Activated CD4-positive, alpha-beta memory T cell treated with anti-CD3 and anti-CD28 coated beads for 36 hours (primary cell): ENCODE data around the gene PGRMC2. TPM values are rescaled to one million over a fixed set of nuclear protein-coding genes. Genes with fewer than 3 reads are reported as not detected.
A peak's percentile ranks its signal among the peaks of the same experiment; 100 is the strongest.

ENCODE experiments used
- CTCF ChIA-PET: fragments of 350-600 bp; sonication (Branson Sonifier 250); formaldehyde crosslinking; loops from one replicate; lab custom pipeline; 2021; ENCODE audit warnings: antibody characterized with exemption, inconsistent platforms; lab: Charles Lee
- POLR2A ChIA-PET: fragments of 350-600 bp; sonication (Branson Sonifier 250); formaldehyde crosslinking; loops from one replicate; lab custom pipeline; 2021; ENCODE audit warnings: antibody characterized with exemption; lab: Charles Lee
- DNase-seq: peaks from one replicate; pipeline ENCODE4 v3.0.0-alpha.2; 2020
- H3K27ac Mint-ChIP-seq: one replicate; pipeline ENCODE4 v1.8.0; 2021; ENCODE audit warnings: mixed read lengths
- H3K27me3 Mint-ChIP-seq: one replicate; pipeline ENCODE4 v1.8.0; 2021; ENCODE audit warnings: mixed read lengths
- H3K36me3 Mint-ChIP-seq: one replicate; pipeline ENCODE4 v1.8.0; 2021; ENCODE audit warnings: mixed read lengths
- H3K4me1 Mint-ChIP-seq: one replicate; pipeline ENCODE4 v1.8.0; 2021; ENCODE audit warnings: low read depth, mixed read lengths
- H3K4me3 Mint-ChIP-seq: one replicate; pipeline ENCODE4 v1.8.0; 2021; ENCODE audit warnings: mild to moderate bottlenecking, mixed read lengths
- H3K9me3 Mint-ChIP-seq: one replicate; pipeline ENCODE4 v1.8.0; 2021; ENCODE audit warnings: mixed read lengths
- intact Hi-C: fragments of 100-400 bp; cut with micrococcal nuclease; formaldehyde crosslinking; loops from one replicate; pipeline ENCODE4 v1.15.1; 2023
- total RNA-seq, 2 experiments: library from RNA; stranded (reverse); gene quantifications; one replicate each; pipeline ENCODE4 v1.2.3, GENCODE V29; 2021

The PGRMC2 gene, protein sequence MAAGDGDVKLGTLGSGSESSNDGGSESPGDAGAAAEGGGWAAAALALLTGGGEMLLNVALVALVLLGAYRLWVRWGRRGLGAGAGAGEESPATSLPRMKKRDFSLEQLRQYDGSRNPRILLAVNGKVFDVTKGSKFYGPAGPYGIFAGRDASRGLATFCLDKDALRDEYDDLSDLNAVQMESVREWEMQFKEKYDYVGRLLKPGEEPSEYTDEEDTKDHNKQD
- total RNA-seq = 10 to 100 TPM; 33.7 to 34.2 TPM

DNA sequence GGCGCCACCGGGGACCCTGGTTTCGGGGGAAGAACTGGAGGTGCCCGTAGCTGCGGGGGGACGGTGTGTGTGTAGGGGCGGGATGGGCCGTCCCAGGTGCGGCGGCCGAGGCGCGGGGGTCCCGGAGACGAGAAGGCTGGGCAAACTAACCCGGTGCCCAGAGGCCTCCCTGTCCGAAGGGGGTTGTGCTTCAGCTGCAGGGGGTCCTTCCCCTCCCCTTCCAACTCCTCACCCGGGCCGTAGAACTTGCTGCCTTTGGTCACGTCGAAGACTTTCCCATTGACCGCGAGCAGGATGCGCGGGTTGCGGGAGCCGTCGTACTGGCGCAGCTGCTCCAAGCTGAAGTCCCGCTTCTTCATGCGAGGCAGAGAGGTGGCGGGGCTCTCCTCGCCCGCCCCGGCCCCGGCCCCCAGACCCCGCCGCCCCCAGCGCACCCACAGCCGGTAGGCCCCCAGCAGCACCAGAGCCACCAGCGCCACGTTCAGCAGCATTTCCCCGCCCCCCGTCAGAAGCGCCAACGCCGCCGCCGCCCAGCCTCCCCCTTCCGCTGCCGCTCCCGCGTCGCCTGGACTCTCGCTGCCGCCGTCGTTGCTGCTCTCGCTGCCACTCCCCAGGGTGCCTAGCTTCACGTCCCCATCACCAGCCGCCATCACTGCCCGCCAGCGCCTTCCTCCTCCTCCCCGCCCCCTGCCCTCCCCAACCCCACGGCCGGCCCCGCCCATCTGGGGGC is at the start of gene PGRMC2:
Gene PGRMC2 (minus strand): TSS at position 673 of the 730 bp plus-strand sequence. CDS start 23 bp downstream, at position 650.
- ChIA-PET CTCF (no interaction called here), POLR2A (interaction anchor here (0.9 to 2.9 kb wide), 4 partner anchors 15 to 525 kb away, joined by 3 to 18 read pairs (median 8); partner anchors contain the start of genes ABHD18, LARP1B and MFSD8)
- H3K36me3 Mint-ChIP-seq = peaks cover 11% of the 10 kb centered on the region

GRCh38 chr4:128335541-128335940 is 47.9 kb upstream of the PGRMC2 start:
- DNase-seq = no peak
- ChIA-PET CTCF (no interaction called here), POLR2A (no interaction called here)
- Mint-ChIP-seq H3K4me3 (no peak overlapping the region), H3K9me3 (no peaks in the 10 kb centered on the region), H3K4me1 (no peaks in the 10 kb centered on the region), H3K36me3 (no peaks in the 10 kb centered on the region), H3K27me3 (no peaks in the 10 kb centered on the region), H3K27ac (no peak overlapping the region)
- intact Hi-C loops = no loop called here

More for the DNA sequence above, at the start of gene PGRMC2:
- H3K4me1 Mint-ChIP-seq = peaks cover 36% of the 10 kb centered on the region
- H3K9me3 Mint-ChIP-seq = no peaks in the 10 kb centered on the region
- DNase-seq = no peak
- intact Hi-C loops = loop anchor here (5.0 to 10.0 kb wide), 2 partner anchors 267 to 575 kb away; no protein-coding TSS in a partner anchor
- H3K27ac Mint-ChIP-seq = peak within 1 kb of the TSS; percentile 88
- H3K27me3 Mint-ChIP-seq = no peaks in the 10 kb centered on the region
- H3K4me3 Mint-ChIP-seq = peak within 1 kb of the TSS; percentile 93

GRCh38 chr4:128334256-128334655 is 46.6 kb upstream of the PGRMC2 start:
- ChIA-PET CTCF (no interaction called here), POLR2A (no interaction called here)
- no peak for DNase-seq
- Mint-ChIP-seq H3K4me3 (no peak overlapping the region), H3K4me1 (no peaks in the 10 kb centered on the region), H3K9me3 (no peaks in the 10 kb centered on the region), H3K27me3 (no peaks in the 10 kb centered on the region), H3K27ac (no peak overlapping the region), H3K36me3 (no peaks in the 10 kb centered on the region)
- intact Hi-C loops = no loop called here

DNA sequence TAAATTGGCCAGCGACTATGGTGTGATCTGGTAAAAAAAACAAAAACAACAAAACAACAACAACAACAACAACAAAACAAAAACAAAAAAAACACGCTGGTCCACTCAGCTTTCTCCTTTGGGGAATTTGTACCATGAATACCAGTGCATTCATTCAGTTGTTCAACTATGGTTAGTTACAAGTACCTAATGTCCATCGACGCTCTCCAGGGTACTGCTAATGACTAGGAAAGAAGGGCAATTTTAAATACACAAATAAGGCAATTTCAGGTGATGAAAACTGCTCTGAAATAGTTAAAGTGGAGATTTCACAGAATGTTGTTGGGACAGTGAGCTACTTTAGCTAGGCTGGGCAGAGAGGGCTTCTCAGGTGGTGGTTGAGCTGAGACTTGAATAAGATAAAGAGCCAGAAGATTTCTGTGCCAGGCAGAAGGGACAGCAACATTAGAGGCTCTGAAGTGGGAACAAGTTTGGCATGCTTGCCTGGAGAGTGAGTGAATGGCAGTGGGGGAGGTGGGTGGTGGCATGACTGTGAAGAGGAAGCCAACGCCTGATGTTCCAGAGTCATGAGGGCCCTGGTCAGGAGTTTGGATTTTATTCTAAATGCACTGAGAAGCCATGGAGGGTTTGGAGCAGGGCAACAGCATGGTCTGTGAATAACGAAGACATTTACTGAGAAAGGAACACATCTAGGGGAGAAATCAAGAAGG is 45.9 kb upstream of the PGRMC2 start:
- ChIA-PET CTCF (no interaction called here), POLR2A (no interaction called here)
- no peak overlapping the region for H3K27ac Mint-ChIP-seq

DNA sequence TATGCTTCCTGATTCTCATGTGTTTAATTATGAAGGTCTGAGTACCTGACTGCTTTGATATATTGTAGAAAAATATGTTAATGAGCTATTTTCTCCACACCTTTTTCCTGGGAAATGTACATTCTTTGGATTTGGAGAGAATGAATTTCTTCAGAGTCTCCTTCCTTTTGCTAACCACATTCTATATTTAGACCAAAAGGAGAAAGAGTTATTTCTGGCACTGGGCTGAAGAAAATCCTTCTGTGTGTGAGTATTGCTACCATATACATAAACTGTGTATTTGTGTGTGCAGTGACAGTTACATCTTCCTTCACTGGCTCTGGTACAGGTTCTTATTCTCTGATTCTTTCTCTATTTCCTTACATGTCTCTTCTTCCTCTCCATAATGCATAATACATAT is 44.5 kb upstream of the PGRMC2 start:
- ChIA-PET CTCF (no interaction called here), POLR2A (no interaction called here)
- no peak for DNase-seq
- no peaks in the 10 kb centered on the region for H3K9me3 Mint-ChIP-seq
- intact Hi-C loops = no loop called here
- H3K36me3 Mint-ChIP-seq = peaks cover 1% of the 10 kb centered on the region
- H3K27ac Mint-ChIP-seq = no peak overlapping the region
- no peaks in the 10 kb centered on the region for H3K4me1 Mint-ChIP-seq
- no peak overlapping the region for H3K4me3 Mint-ChIP-seq
- no peaks in the 10 kb centered on the region for H3K27me3 Mint-ChIP-seq

More for the DNA sequence above, 45.9 kb upstream of the PGRMC2 start:
- intact Hi-C loops = no loop called here
- Mint-ChIP-seq H3K4me1 (no peaks in the 10 kb centered on the region), H3K9me3 (no peaks in the 10 kb centered on the region), H3K27me3 (no peaks in the 10 kb centered on the region), H3K4me3 (no peak overlapping the region), H3K36me3 (no peaks in the 10 kb centered on the region)
- no peak for DNase-seq

DNA sequence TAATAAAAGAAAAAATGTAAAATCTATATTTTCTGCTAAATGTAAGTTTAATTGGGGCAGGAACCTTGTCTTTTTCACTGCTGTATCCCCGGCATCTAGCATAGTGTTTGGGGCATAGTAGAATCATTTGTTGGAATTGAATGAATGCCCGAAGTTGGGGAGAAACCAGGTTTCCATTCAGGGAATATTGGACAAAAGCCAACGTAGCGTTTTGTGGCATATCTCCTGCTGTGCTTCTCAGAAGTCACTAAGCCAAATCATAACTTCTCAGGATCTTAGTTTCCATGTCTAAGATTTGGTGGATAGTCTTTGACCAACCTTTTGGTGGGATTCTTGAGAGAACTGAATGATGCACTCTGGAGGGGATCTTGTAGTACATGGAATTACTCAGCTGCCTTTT is 42.0 kb upstream of the PGRMC2 start:
- ChIA-PET POLR2A (no interaction called here), CTCF (no interaction called here)
- H3K27ac Mint-ChIP-seq = no peak overlapping the region
- no peaks in the 10 kb centered on the region for H3K27me3 Mint-ChIP-seq
- no peaks in the 10 kb centered on the region for H3K9me3 Mint-ChIP-seq
- intact Hi-C loops = no loop called here
- H3K4me3 Mint-ChIP-seq = no peak overlapping the region
- H3K4me1 Mint-ChIP-seq = no peaks in the 10 kb centered on the region
- no peak for DNase-seq
- H3K36me3 Mint-ChIP-seq = peaks cover 1% of the 10 kb centered on the region

DNA sequence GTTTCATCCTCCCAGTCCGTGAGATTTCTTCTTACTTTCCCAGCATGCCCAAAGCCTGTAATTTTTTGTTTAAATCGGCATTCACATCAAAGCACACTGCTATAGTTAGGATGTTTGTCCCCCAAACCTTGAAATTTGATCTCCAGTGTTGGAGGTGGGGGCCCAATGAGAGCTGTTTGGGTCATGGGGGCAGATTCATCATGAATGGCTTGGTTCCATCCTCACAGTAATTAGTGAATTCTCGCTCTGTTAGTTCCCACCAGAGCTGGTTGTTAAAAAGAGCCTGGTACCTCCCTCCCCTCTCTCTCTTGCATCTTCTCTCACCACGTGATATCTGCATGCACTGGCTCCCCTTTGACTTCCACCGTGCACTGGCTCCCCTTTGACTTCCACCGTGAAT is 40.5 kb upstream of the PGRMC2 start:
- CTCF ChIA-PET = no interaction called here
- no peaks in the 10 kb centered on the region for H3K9me3 Mint-ChIP-seq
- intact Hi-C loops = no loop called here
- no peaks in the 10 kb centered on the region for H3K4me1 Mint-ChIP-seq
- POLR2A ChIA-PET = no interaction called here
- no peak overlapping the region for H3K4me3 Mint-ChIP-seq
- DNase-seq = no peak
- no peak overlapping the region for H3K27ac Mint-ChIP-seq
- peaks cover 1% of the 10 kb centered on the region for H3K36me3 Mint-ChIP-seq
- no peaks in the 10 kb centered on the region for H3K27me3 Mint-ChIP-seq

DNA sequence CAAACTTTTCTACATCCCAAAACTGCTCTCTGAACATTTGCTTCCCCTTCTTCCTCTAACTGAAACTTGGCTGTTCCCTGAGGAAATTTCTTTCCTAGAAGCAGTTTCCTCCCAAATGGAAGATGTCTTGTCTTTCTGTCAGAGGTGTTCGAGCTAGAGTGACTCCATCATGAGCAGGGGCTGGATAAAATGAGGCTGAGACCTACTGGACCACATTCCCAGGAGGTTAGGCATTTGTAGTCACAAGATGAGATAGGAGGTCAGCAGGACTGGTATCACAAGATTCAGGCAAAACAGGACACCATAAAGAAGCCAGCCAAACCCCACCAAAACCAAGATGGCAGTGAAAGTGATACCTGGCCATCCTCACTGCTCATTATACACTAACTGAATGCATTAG is 35.8 kb upstream of the PGRMC2 start:
- DNase-seq = no peak
- H3K36me3 Mint-ChIP-seq = peaks cover 1% of the 10 kb centered on the region
- ChIA-PET POLR2A (no interaction called here), CTCF (no interaction called here)
- no peak overlapping the region for H3K4me3 Mint-ChIP-seq
- H3K27me3 Mint-ChIP-seq = no peaks in the 10 kb centered on the region
- no peaks in the 10 kb centered on the region for H3K9me3 Mint-ChIP-seq
- H3K4me1 Mint-ChIP-seq = no peaks in the 10 kb centered on the region
- H3K27ac Mint-ChIP-seq = no peak overlapping the region
- intact Hi-C loops = no loop called here

GRCh38 chr4:128322986-128323385 is 35.4 kb upstream of the PGRMC2 start:
- POLR2A ChIA-PET = no interaction called here
- H3K9me3 Mint-ChIP-seq = no peaks in the 10 kb centered on the region
- H3K36me3 Mint-ChIP-seq = no peaks in the 10 kb centered on the region
- CTCF ChIA-PET = no interaction called here
- no peak overlapping the region for H3K27ac Mint-ChIP-seq
- intact Hi-C loops = no loop called here
- H3K4me1 Mint-ChIP-seq = no peaks in the 10 kb centered on the region
- no peaks in the 10 kb centered on the region for H3K27me3 Mint-ChIP-seq
- no peak for DNase-seq
- H3K4me3 Mint-ChIP-seq = no peak overlapping the region

DNA sequence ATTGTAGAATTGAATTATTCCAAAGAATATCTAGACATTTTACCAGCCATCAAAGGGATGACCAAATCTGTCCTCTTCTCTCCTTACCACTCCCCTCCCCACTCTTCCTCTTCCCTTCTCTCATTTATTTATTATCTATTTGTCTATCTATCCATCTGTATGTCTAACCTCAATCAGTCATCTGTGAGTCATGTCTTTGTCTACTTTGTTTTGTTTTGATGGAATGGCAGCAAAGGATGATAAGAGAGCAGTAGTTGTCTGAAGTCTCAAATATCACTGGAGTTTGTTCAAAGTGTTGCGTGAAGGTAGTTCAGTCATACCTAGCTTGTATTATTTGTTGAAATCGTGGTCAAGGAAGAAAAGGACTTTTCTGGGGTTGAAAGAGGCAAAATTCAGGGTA is 34.7 kb upstream of the PGRMC2 start:
- no peaks in the 10 kb centered on the region for H3K27me3 Mint-ChIP-seq
- no peak overlapping the region for H3K27ac Mint-ChIP-seq
- intact Hi-C loops = no loop called here
- no peaks in the 10 kb centered on the region for H3K4me1 Mint-ChIP-seq
- ChIA-PET CTCF (no interaction called here), POLR2A (no interaction called here)
- no peak for DNase-seq
- H3K4me3 Mint-ChIP-seq = no peak overlapping the region
- H3K9me3 Mint-ChIP-seq = no peaks in the 10 kb centered on the region
- H3K36me3 Mint-ChIP-seq = peaks cover 3% of the 10 kb centered on the region

- ChIA-PET POLR2A (no interaction called here), CTCF (no interaction called here)
- DNase-seq = no peak
Observed at GRCh38 chr4:128320656-128321055, 33.0 kb upstream of the PGRMC2 start.

GRCh38 chr4:128315756-128316520 is 28.3 kb upstream of the PGRMC2 start:
- Mint-ChIP-seq H3K36me3 (peaks cover 10% of the 10 kb centered on the region), H3K27me3 (no peaks in the 10 kb centered on the region), H3K4me3 (no peak overlapping the region), H3K9me3 (no peaks in the 10 kb centered on the region), H3K4me1 (no peaks in the 10 kb centered on the region), H3K27ac (no peak overlapping the region)
- ChIA-PET POLR2A (no interaction called here), CTCF (no interaction called here)
- DNase-seq = no peak
- intact Hi-C loops = no loop called here

More at GRCh38 chr4:128320656-128321055, 33.0 kb upstream of the PGRMC2 start:
- H3K4me1 Mint-ChIP-seq = no peaks in the 10 kb centered on the region
- no peak overlapping the region for H3K4me3 Mint-ChIP-seq
- intact Hi-C loops = no loop called here
- H3K9me3 Mint-ChIP-seq = no peaks in the 10 kb centered on the region
- no peak overlapping the region for H3K27ac Mint-ChIP-seq
- H3K36me3 Mint-ChIP-seq = peaks cover 6% of the 10 kb centered on the region
- no peaks in the 10 kb centered on the region for H3K27me3 Mint-ChIP-seq
